Measurements from ENCODE around the gene TTPAL. TPM values are rescaled to one million over a fixed set of nuclear protein-coding genes. Genes with fewer than 3 reads are reported as not detected.

Gene TTPAL
- total and polyA plus RNA-seq, 7 donors = 1.2 to 8.4 (median 4.5) TPM

- no peak overlapping the region for H3K27ac ChIP-seq
- no peaks in the 10 kb centered on the region for H3K9me3 ChIP-seq
- H3K4me1 ChIP-seq = peaks cover 16% of the 10 kb centered on the region
- 91 to 95% (median 95%) methylated on average over 6 of the region's 6 CpGs for WGBS, 3 donors
- intact Hi-C loops (cut with DNase I) = no loop called here
- ATAC-seq (no peak), DNase-seq (no peak)
- no peaks in the 10 kb centered on the region for H3K27me3 ChIP-seq (ENCODE audit: insufficient read depth in 3 of 3, low read length in 2 of 3)
- no peak for TF ChIP-seq CTCF (IDR thresholded peaks at IDR 0.05)
- no peak overlapping the region for H3K4me3 ChIP-seq
- H3K36me3 ChIP-seq (ENCODE audit: insufficient read depth in 1 of 2, low read depth in 1 of 2) = peaks cover 6 to 100% of the 10 kb centered on the region in 2 donors
Measured at GRCh38 chr20:44504402-44505307, 29.0 kb downstream of the TTPAL start.

GRCh38 chr20:44509762-44510161 lies 34.1 kb downstream of the TTPAL start:
- Histone ChIP-seq H3K27me3 (ENCODE audit: insufficient read depth in 3 of 3, low read length in 2 of 3) (no peaks in the 10 kb centered on the region), H3K4me3 (no peak overlapping the region), H3K4me1 (peaks cover 5% of the 10 kb centered on the region), H3K9me3 (no peaks in the 10 kb centered on the region), H3K27ac (no peak overlapping the region), H3K36me3 (ENCODE audit: insufficient read depth in 1 of 2, low read depth in 1 of 2) (peaks cover 12 to 89% of the 10 kb centered on the region in 2 donors)
- 93 to 94% (median 94%) methylated on average over 4 of the region's 4 CpGs for WGBS, 3 donors
- intact Hi-C loops (cut with DNase I) = no loop called here
- DNase-seq (no peak), ATAC-seq (no peak)
- no peak for TF ChIP-seq CTCF (IDR thresholded peaks at IDR 0.05)

GRCh38 chr20:44513871-44514270 lies 38.2 kb downstream of the TTPAL start:
- Histone ChIP-seq H3K4me1 (peaks cover 46% of the 10 kb centered on the region), H3K9me3 (no peaks in the 10 kb centered on the region)
- ATAC-seq = no peak

GRCh38 chr20:44516491-44516890 lies 40.8 kb downstream of the TTPAL start:
- peak in 3 of 4 donors; percentile 34 to 48 (median 40) for ATAC-seq
- Histone ChIP-seq H3K4me1 (peaks cover 67% of the 10 kb centered on the region), H3K27me3 (ENCODE audit: insufficient read depth in 3 of 3, low read length in 2 of 3) (no peaks in the 10 kb centered on the region), H3K4me3 (no peak overlapping the region), H3K27ac (no peak overlapping the region), H3K9me3 (no peaks in the 10 kb centered on the region), H3K36me3 (ENCODE audit: insufficient read depth in 1 of 2, low read depth in 1 of 2) (peaks cover 0 to 22% of the 10 kb centered on the region in 2 donors)
- peak; percentile 37 to 78 for DNase-seq
- intact Hi-C loops (cut with DNase I) = no loop called here
- TF ChIP-seq CTCF (IDR thresholded peaks at IDR 0.05) = no peak
- WGBS, 3 donors = 25 to 43% (median 31%) methylated on average over 7 of the region's 7 CpGs

More at GRCh38 chr20:44513871-44514270, 38.2 kb downstream of the TTPAL start:
- DNase-seq = no peak
- 84 to 90% (median 88%) methylated on average over 10 of the region's 10 CpGs for WGBS, 3 donors
- no peaks in the 10 kb centered on the region for H3K27me3 ChIP-seq (ENCODE audit: insufficient read depth in 3 of 3, low read length in 2 of 3)
- intact Hi-C loops (cut with DNase I) = no loop called here
- no peak for TF ChIP-seq CTCF (IDR thresholded peaks at IDR 0.05)
- no peak overlapping the region for H3K27ac ChIP-seq
- no peak overlapping the region for H3K4me3 ChIP-seq
- peaks cover 9 to 48% of the 10 kb centered on the region in 2 donors for H3K36me3 ChIP-seq (ENCODE audit: insufficient read depth in 1 of 2, low read depth in 1 of 2)

Data from psoas muscle (tissue), 8 donors.